ENCODE data around the gene ILDR2. TPM values are rescaled to one million over a fixed set of nuclear protein-coding genes. Genes with fewer than 3 reads are reported as not detected.
"Not testable (repeated sequence)": the region's sequence is repeated elsewhere in the genome, so short reads cannot be mapped to it uniquely, and the experiment has no call there.

The ILDR2 gene
- polyA plus RNA-seq, 5 donors: 0.48 to 0.71 (median 0.57) TPM

DNA sequence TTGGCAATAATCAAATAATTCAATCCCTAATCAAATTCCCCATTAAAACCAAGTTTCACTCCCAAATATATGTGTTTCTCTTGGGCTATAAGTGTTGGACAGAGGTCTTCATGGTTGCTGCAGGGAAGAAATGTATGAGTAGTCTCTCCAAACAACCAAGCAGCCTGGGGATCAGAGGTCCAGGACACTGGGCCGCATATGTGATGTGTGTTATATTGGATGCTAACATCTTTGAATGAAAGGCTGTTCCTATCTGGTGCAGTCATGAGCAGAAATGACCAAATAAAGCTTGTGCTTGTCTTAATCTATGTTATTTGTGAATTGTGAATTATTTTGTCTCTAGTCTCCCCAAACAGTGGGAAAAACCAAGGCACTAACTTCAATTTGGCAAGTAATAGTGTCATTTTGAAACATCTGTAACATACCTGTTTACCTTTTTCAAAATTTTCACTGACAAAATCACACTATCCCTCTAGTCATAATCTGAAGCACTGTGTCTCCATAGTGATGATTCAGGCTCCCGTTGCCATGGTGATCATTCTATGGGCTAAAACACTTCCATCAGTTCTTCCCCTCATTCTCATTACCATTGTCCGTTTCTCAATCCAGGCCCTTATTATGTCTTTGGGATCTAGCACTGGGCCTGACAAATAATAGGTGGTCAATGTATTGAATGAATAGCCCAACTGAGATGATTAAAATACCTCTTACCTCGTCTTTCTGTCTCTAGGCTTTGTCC lies 86.8 kb downstream of the ILDR2 start:
- no peak for DNase-seq

DNA sequence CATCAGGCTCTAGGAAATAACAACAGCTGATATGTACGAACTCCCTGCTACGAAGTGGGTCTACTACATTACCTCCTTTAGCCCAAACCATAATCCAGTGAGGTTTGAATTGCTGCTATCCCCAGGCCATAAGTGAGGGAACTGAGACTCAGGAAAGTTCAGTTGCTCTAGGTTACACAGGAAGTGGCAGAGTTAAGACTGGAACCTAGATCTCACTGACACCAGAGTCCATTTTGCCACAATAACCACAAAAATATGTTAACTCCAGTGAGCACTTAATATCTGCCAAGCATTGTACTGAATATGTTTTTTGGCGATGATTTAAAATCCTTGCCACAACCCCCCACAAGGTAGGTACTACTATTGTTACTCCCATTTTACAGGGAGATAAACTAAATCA lies 90.4 kb downstream of the ILDR2 start:
- DNase-seq: no peak

DNA sequence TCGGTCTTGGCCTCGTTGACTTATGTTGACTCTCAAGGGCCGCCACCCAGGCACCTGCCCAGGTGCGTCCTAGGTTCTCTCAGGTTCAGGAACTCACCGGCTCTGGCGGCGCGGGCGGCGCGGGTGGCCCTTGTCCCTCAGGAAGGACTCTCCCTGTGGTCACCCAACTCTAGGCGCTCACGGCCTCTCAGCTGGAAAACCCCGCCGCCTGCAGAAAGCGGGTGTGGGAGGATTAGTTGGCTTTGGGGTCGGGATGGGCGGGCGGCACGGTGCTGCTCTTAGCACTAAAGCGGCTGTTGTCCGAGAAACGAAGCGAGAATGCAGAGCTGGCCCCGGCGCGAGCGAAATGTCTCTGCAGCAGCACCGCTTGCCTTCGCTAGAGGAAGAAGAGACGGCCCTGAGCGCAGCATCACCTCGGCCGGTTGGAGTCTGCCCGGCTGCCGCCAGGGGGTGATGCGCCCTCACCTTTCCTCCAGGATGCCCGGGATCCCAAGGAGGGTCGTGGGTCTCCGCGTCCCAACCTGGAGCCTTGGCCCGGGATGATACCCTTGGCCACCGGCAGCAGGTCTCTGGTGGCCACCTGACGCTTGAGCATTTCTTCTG lies 91.2 kb downstream of the ILDR2 start:
- no peak for DNase-seq

DNA sequence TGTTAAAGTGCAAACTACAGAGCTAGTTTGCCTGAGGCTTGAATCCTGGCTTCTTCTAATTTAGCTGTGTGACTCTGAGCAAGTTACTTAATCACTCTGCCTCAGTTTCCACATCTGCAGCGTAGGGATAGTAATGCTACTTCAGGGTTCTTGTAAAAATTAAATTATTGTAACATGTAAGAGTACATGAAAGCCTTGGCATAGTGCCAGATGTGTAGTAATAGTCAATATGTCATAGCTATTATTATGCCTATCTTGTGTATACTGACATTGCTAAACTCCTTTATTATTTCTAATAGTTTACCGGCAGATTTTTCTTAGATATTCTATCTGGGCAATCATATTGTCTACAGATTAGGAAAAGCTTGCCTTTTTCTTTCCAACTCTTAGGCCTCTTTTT lies 92.4 kb downstream of the ILDR2 start:
- DNase-seq: no peak

DNA sequence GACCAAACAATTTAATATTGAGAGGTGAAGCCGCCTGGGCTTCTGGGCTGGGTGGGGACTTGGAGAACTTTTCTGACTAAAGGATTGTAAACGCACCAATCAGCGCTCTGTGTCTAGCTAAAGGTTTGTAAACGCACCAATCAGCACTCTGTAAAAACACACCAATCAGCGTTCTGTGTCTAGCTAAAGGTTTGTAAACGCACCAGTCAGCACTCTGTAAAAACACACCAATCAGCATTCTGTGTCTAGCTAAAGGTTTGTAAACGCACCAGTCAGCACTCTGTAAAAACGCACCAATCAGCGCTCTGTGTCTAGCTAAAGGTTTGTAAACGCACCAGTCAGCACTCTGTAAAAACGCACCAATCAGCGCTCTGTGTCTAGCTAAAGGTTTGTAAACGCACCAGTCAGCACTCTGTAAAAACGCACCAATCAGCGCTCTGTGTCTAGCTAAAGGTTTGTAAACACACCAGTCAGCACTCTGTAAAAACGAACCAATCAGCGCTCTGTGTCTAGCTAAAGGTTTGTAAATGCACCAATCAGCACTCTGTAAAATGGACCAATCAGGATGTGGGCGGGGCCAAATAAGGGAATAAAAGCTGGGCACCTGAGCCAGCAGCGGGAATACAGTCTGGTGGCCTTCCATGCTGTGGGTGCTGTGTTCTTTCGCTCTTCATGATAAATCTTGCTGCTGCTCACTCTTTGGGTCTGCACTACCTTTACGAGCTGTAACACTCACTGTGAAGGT lies 97.0 kb downstream of the ILDR2 start:
- not testable (repeated sequence) for DNase-seq

DNA sequence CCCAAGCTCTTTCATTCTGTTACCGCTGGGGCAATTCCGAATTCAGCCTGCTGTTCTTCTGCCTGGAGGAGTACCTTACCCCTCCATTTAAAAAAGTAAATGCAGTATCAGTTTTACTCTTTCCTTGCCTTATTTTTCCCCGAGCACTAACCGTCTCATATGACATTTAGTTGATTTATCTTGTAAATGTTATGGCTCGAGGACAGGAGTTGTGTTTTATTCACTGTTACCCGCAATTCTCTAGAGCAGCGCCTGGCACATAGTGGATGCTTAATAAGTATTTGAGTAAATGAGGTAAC lies 98.9 kb downstream of the ILDR2 start:
- DNase-seq: no peak

DNA sequence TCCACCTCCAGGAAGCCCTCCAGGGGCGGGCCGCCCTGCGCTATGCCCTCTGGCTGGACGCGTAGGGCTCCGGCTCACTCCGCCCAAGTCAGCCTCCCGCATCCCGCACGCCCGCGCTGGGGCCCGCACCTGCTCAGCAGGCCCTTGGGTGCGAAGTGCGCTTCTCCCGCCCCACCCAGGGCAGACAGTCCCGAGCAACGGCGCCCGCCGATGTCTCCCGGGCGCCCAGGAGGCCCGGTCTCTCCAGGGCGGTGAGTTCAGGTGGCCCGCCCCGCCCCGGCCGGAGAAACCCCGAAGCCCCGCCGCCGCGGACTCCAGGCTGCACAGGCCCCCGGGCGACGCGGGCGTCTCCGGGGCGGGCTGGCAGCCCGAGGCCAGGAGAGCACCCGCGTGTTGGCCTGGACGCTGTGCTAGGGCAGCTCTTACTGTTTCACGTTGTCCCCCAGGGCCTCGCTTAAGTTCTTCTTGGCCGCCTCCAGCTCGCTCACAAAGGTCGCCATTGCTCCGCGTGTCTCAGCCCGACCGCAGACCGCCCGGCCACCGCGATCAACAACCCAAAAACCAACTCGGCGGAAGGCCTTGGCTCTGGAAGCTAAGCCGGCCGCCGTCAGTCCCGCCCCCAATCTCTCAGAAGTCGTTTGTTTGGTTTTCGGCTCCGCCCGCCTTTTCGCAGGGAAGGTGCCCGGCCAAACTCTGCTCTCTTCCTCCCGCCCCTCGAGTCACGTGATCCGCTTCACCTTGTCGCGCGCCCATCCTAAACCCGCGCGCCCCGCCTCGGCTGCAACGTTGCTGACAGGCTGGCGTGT lies 99.4 kb downstream of the ILDR2 start, which contains the start of gene TADA1:
TADA1 (minus strand) TSS at position 531 of the 806 bp plus-strand sequence; CDS start at position 500, 31 bp downstream.
- peak; percentile 95 to 97 for DNase-seq

DNA sequence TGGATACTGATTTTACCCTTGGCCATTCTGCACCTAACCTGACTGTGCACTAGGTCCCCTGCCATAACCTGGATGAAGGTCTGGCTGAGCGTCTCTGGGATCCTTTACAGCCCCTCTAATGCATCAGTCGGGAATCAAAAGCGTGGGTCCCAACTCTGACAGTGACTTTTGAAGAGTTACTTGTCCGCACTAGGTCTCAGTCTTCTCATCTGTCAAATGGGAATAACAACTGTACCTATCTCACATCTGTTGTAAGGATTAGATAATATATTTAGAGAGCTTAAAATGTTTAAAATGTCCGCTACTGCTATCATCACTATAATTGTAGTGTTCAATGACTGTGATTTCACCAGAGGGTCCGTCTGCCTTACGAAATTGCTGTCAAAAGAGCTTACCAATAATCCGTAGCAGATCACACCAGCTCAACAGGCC lies 100.0 kb downstream of the ILDR2 start:
- DNase-seq: peak in 1 of 2 donors; percentile 6

DNA sequence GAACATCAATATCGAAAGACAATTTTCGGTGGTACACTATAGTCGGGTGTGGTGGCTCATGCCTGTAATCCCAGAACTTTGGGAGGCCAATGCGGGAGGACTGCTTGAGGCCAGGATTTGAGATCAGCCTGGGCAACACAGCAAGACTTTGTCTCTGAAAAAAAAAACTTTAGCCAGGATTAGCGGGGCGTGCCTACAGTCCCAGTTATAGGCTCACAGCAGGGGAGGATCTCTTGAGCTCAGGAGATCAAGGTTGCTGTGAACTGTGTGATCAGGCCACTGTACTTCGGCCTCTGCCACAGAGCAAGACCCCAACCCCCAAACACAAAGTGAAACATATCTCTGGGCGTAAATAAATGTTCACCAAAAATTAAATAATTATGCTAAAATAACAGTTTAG lies 100.9 kb downstream of the ILDR2 start:
- no peak for DNase-seq

DNA sequence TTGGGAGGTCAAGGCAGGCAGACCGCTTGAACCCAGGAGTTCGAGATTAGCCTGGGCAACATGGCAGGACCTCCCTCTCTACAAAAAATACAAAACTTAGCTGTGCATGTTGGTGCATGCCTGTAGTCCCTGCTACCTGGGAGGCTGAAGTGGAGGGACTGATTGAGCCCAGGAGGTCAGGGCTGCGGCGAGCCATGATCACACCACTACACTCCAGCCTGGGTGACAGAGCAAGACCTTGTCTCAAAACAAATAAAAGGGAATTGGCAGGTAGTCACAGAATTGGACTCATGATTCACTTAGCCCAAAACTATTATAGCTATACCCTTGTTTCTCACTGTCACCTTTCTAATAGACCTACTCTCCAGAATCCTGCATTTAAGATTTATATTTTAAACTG lies 104.8 kb downstream of the ILDR2 start:
- no peak for DNase-seq

DNA sequence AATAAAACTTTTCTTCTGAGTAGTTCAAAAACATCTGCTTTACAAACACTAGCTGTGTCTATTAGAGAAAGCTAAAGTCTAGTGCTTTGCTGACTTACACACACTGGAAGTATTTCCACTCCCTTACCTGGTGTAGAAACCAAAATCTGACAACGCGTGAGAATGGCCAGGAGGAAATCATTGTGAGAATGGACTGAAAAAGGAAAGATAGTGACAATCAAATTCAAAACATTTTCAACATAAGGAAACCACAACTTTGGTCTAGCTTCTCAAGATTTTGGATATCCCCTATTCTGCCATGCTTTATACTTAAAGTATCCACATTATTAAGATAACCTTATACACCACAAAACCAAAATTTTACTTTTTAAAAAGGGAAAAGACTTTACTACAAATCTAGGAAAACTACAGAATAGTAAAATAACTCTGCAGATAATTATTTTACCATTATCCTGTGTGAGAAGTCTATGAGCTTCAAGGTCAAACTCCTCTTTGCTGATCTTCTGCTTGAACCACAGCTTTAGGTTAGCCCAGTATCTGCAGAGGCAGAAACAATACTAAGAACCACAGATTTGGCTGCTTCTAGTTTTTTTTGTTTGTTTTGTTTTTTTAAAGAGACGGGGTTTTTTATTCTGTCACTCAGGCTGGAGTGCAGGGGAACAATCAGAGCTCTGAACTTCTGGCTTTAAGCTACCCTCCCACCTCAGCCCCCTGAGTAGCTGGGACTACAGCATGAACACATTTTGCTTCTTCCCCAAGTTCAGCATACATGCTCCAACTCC lies 105.8 kb downstream of the ILDR2 start:
- DNase-seq: no peak

DNA sequence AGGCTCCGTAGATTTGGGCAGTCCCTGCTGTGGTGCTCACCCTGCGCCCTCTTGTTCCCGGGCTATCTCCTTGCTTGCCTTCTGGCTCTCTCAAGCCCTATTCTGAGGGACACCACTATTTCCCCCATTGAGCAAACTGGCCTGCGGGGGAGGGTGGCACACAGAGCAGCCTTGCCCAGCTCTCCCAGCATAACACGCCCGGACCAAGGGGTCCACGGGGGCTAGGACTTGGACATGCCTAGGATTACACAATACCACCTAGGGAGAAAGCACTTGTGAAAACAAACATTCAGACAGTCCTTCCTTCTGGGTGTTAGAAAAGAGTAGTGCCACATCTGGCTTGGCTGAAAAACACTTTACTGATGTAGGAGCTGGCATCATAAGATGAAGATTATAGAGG lies 106.7 kb downstream of the ILDR2 start:
- no peak for DNase-seq

DNA sequence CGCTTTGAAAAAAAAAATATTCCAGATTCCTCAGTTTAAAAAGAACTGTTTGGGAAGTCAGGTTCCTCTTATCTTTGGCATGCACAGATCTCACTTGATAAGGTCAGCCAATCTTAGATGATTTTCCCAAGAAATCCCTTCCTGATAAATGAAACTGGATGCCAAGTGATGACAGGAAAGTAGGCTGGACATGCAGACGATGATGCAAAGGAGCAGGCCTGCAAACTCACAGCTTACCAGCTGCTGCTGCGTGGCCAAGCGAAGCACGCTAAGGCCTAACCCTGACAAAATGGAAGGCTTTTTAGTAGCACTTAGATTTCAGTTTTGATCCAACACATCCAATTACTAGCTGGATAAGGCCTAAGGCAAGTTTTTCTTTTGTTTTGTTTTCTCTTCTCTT lies 109.4 kb downstream of the ILDR2 start:
- DNase-seq: no peak

DNA sequence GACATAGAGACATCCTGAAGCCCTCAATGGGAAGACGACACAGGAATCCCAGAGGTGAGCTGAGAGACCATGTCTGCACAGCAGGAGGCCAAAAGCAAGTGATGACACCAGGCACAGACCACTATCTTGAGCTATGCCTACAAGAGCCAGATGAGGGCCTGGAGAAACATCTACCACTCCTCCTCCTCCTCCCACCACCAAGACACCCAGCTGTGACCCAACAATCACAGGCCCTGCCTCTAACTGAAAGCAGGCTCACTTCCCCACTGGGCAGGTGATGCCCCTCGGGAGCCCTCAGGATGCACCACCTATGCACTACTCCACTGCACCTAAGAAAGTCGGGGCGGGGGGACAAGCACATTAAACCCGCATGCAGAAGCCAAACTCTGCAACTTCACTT lies 115.7 kb downstream of the ILDR2 start:
- no peak for DNase-seq

DNA sequence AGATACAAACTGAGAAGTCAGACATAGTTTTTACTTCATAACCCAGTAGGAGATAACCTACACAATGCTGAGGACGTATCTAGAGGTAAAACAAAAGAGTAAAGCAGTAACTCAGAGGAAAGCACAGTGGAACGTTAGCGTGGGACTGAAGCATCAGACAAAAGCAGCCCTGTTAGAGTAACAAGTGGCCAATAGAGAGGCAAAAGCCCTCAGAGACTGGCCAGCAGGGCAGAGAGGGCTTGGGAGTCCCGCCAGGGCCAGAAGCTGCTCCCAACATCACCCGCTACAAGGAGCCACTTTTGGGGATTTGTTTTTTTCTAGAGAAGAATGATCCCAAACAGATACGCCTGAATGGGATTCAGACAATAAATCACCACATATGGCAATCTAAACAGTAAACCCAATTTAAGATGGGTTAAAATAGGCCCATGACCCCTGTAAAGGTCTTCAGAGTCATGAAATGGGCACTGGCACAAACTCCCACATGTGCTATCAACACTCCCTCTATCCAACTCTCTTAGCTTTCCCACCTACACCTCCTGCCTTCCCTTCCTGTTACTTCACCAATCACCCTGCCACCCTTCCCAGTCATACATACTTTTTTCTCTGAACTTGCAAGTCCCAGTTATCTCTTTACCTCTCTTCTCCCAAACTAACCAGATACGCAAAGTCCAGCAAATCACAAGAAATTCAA lies 116.5 kb downstream of the ILDR2 start:
- no peak for DNase-seq

Other genes starting within 250 kb of the ILDR2 start
- gene POGK, start 136.1 kb downstream of the ILDR2 start, polyA plus RNA-seq (ENCODE audit: insufficient read depth in 1 of 5, insufficient read length in 5 of 5, low replicate concordance in 1 of 5): 10 to 100 TPM; 44.1 to 57.6 (median 53.7) TPM
- gene TADA1, start 99.3 kb downstream of the ILDR2 start, polyA plus RNA-seq (ENCODE audit: insufficient read depth in 1 of 5, insufficient read length in 5 of 5, low replicate concordance in 1 of 5): 10 to 100 TPM; 19.8 to 27.7 (median 25.3) TPM
- under 1 TPM in 4 of 5 donors, not detected in 1; 0.04 to 0.25 (median 0.17) TPM for gene MAEL, start 13.7 kb upstream of the ILDR2 start, polyA plus RNA-seq (ENCODE audit: insufficient read depth in 1 of 5, insufficient read length in 5 of 5, low replicate concordance in 1 of 5)
- gene GPA33, start 114.8 kb upstream of the ILDR2 start, polyA plus RNA-seq (ENCODE audit: insufficient read depth in 1 of 5, insufficient read length in 5 of 5, low replicate concordance in 1 of 5): under 1 TPM; 0.09 to 0.24 (median 0.12) TPM
- 1 to 10 TPM in 2 of 5 donors, under 1 TPM in 3; 0.51 to 4.6 (median 0.80) TPM for gene STYXL2, start 118.5 kb upstream of the ILDR2 start, polyA plus RNA-seq (ENCODE audit: insufficient read depth in 1 of 5, insufficient read length in 5 of 5, low replicate concordance in 1 of 5)
- 10 to 100 TPM in 4 of 5 donors, 1 to 10 TPM in 1; 8.6 to 15.8 (median 13.6) TPM for gene POU2F1, start 245.3 kb upstream of the ILDR2 start, polyA plus RNA-seq (ENCODE audit: insufficient read depth in 1 of 5, insufficient read length in 5 of 5, low replicate concordance in 1 of 5)

Measured in right lung (tissue), 5 donors.